Testis (tissue), 2 donors: Measurements from ENCODE around the gene NUCKS1.

Experiments used
- POLR2A ChIP-seq: fragments of 450-650 bp; IDR thresholded peaks from one replicate; pipeline ENCODE4 v1.6.1; 2017; ENCODE audit warnings: antibody characterized with exemption, mild to moderate bottlenecking, moderate library complexity
- TF ChIP-seq, protein P1 (sequence below), 3 experiments: fragments of 450-650 bp in 2 of 3; fragments of 200-600 bp in 1 of 3; sonication (generic) in 1 of 3; IDR thresholded peaks; one replicate each; pipeline ENCODE4 v1.5.1; 2016 to 2019; ENCODE audit warnings: antibody characterized with exemption in 3 of 3, mild to moderate bottlenecking in 2 of 3, moderate library complexity in 1 of 3

DNA sequence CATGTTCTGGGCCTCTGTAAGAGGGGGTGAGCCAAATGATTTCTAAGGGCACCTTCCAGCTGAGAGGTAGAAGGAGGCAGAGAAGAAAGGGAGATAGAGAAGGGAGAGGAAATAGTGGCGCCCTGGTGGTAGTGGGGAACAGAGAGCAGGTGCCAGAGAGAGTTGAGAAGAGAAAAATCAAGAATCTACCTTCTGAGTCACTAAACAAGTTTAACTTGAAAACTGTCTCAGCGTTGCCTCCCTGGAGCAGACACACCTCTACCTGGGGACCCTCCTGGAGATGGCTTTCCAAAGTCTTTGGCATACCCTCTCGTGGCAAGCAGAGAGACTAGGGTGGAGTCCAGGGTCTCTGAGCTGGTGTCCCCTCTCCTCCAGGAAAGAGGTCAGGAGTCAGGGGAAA is 68.6 kb downstream of the NUCKS1 start:
- no peak for TF ChIP-seq POLR2A
- TF ChIP-seq, protein P1, sequence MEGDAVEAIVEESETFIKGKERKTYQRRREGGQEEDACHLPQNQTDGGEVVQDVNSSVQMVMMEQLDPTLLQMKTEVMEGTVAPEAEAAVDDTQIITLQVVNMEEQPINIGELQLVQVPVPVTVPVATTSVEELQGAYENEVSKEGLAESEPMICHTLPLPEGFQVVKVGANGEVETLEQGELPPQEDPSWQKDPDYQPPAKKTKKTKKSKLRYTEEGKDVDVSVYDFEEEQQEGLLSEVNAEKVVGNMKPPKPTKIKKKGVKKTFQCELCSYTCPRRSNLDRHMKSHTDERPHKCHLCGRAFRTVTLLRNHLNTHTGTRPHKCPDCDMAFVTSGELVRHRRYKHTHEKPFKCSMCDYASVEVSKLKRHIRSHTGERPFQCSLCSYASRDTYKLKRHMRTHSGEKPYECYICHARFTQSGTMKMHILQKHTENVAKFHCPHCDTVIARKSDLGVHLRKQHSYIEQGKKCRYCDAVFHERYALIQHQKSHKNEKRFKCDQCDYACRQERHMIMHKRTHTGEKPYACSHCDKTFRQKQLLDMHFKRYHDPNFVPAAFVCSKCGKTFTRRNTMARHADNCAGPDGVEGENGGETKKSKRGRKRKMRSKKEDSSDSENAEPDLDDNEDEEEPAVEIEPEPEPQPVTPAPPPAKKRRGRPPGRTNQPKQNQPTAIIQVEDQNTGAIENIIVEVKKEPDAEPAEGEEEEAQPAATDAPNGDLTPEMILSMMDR (IDR thresholded peaks at IDR 0.05), result no peak
